Measurements from ENCODE around the gene ZMYM4. TPM values are rescaled to one million over a fixed set of nuclear protein-coding genes. Genes with fewer than 3 reads are reported as not detected.

The ZMYM4 gene
- total and polyA plus RNA-seq, 12 donors, result 6.7 to 37.7 (median 34.1) TPM

GRCh38 chr1:35398739-35399138 is 130.2 kb downstream of the ZMYM4 start:
- WGBS, 2 donors, result 96 to 97% methylated on average over 3 of the region's 3 CpGs
- H3K4me1 ChIP-seq, result no peaks in the 10 kb centered on the region
- no peak for DNase-seq
- no peaks in the 10 kb centered on the region for H3K27me3 ChIP-seq
- no peak for ATAC-seq
- no peak for TF ChIP-seq CTCF (IDR thresholded peaks at IDR 0.05)
- intact Hi-C loops (cut with DNase I), result no loop called here
- H3K9me3 ChIP-seq, result no peaks in the 10 kb centered on the region
- H3K27ac ChIP-seq, result no peak overlapping the region
- H3K36me3 ChIP-seq, result peaks cover 0 to 100% (median 57%) of the 10 kb centered on the region in 9 donors
- H3K4me3 ChIP-seq, result no peak overlapping the region

GRCh38 chr1:35401049-35401448 is 132.5 kb downstream of the ZMYM4 start:
- intact Hi-C loops (cut with DNase I), result no loop called here
- DNase-seq (no peak), ATAC-seq (no peak)
- no peaks in the 10 kb centered on the region for H3K9me3 ChIP-seq
- no peaks in the 10 kb centered on the region for H3K27me3 ChIP-seq
- no peak for TF ChIP-seq CTCF (IDR thresholded peaks at IDR 0.05)
- H3K36me3 ChIP-seq, result peaks cover 0 to 100% (median 61%) of the 10 kb centered on the region in 9 donors
- no peak overlapping the region for H3K27ac ChIP-seq
- no peaks in the 10 kb centered on the region for H3K4me1 ChIP-seq
- no peak overlapping the region for H3K4me3 ChIP-seq

- DNase-seq, result no peak
- peaks cover 0 to 100% (median 62%) of the 10 kb centered on the region in 9 donors for H3K36me3 ChIP-seq
- intact Hi-C loops (cut with DNase I), result no loop called here
- H3K27me3 ChIP-seq, result no peaks in the 10 kb centered on the region
- no peak overlapping the region for H3K4me3 ChIP-seq
- TF ChIP-seq CTCF (IDR thresholded peaks at IDR 0.05), result no peak
- no peak overlapping the region for H3K27ac ChIP-seq
- no peaks in the 10 kb centered on the region for H3K4me1 ChIP-seq
- ATAC-seq, result no peak
- H3K9me3 ChIP-seq, result peaks cover 0 to 6% (median 0%) of the 10 kb centered on the region in 11 donors
These were observed 137.6 kb downstream of the ZMYM4 start for GRCh38 chr1:35406103-35406502.

- ATAC-seq (no peak), DNase-seq (no peak)
- intact Hi-C loops (cut with DNase I), result no loop called here
- Histone ChIP-seq H3K4me3 (no peak overlapping the region), H3K4me1 (no peaks in the 10 kb centered on the region), H3K9me3 (peaks cover 0 to 6% (median 0%) of the 10 kb centered on the region in 11 donors), H3K36me3 (peaks cover 0 to 100% (median 62%) of the 10 kb centered on the region in 9 donors), H3K27me3 (no peaks in the 10 kb centered on the region), H3K27ac (no peak overlapping the region)
- WGBS, 2 donors, result 94 to 99% methylated on average over 4 of the region's 4 CpGs
- TF ChIP-seq CTCF (IDR thresholded peaks at IDR 0.05), result no peak
These were observed 139.2 kb downstream of the ZMYM4 start for GRCh38 chr1:35407743-35408142.
